HG03521 (cell line): ENCODE data around the gene PEX16.

Experiments
- ATAC-seq: cut with Tn5 transposase; IDR thresholded peaks from one replicate; pipeline ENCODE4 v1.9.1; 2021; ENCODE audit warnings: mild to moderate bottlenecking, moderate library complexity; ENCODE audit not compliant: unreplicated experiment

PEX16 gene

GRCh38 chr11:45931739-45932138 lies 14.1 kb upstream of the PEX16 start:
- ATAC-seq, result no peak

- ATAC-seq, result no peak
These were observed 13.4 kb upstream of the PEX16 start for GRCh38 chr11:45930951-45931570.

GRCh38 chr11:45930031-45930794 lies 12.5 kb upstream of the PEX16 start:
- ATAC-seq, result peak; percentile 85

DNA sequence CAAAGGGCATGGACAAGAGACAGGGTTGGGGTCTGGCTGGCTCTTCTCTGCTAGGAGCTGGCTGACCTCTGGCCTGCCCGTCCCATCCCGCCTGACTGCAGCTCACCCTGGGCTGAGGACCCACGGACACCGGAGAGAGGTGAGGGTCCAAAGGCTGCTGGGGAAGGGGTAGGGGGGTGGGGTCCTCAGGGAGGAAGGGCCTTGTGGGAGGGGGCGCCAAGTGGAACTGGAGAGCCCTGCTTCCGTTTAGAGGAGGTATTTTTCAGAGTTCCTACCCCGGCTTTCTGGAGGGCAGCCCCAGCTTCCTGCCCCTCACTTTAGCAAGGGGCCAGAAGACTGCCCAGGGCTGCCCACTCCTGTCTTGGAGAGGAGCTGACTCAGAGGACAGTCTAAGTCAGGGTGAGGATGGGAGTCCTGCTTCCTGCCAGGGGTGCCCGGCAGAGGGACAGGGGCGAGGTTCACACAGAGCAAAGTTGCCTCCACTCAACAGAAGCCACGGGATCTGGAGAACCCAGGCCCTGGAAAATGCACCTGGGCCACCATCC lies 11.9 kb upstream of the PEX16 start:
- ATAC-seq, result no peak

DNA sequence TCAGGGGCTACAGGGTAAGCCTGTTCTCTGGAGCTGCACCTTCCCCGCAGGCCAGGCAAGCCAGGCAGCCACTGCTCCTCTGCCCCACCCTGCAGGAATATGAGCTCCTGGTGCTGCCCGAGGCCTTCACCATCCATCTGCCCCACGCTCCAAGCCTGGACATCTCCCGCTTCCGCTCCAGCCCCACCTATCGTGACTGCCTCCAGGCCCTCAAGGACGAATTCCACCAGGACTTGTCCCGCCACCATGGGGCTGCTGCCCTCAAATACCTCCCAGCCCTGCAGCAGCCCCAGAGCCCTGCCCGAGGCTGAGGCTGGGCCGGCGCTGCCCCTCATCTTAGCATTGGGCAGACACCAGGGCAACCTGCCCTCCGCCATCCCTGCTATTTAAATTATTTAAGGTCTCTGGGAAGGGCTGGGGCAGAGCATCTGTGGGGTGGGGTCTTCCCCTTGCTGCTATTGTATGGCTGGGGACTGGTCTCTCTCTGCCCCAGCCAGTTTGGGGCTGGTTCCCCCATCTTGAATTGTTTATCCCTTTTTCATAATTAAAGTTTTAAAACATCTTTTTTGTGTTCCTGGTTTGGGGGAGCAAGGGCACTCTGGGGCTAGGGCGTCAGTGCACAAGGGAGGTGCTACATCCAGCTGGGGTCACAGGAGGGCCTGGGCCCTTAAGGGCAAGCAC lies 11.0 kb upstream of the PEX16 start:
- no peak for ATAC-seq

GRCh38 chr11:45927684-45928413 lies 10.2 kb upstream of the PEX16 start:
- ATAC-seq, result no peak

GRCh38 chr11:45927332-45927683 lies 9.6 kb upstream of the PEX16 start:
- no peak for ATAC-seq

GRCh38 chr11:45926536-45927331 lies 9.1 kb upstream of the PEX16 start:
- ATAC-seq, result no peak

GRCh38 chr11:45926001-45926401 lies 8.3 kb upstream of the PEX16 start:
- ATAC-seq, result no peak

DNA sequence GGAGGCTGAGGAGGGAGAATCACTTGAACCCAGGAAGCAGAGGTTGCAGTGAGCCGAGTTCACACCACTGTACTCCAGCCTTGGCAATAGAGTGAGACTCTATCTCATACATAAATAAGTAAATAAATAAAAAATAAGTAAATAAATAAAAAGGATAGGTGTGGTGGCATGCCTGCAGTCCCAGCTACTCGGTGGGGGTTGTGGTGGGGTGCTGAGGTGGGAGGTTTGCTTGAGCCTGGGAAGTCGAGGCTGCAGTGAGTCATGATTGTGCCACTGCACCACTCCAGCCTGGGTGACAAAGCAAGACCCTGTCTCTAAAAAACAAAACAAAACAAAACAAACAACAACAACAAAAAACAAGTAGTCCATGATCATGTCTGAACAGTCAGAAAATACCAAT lies 7.9 kb upstream of the PEX16 start:
- no peak for ATAC-seq

GRCh38 chr11:45924927-45925326 lies 7.2 kb upstream of the PEX16 start:
- no peak for ATAC-seq

DNA sequence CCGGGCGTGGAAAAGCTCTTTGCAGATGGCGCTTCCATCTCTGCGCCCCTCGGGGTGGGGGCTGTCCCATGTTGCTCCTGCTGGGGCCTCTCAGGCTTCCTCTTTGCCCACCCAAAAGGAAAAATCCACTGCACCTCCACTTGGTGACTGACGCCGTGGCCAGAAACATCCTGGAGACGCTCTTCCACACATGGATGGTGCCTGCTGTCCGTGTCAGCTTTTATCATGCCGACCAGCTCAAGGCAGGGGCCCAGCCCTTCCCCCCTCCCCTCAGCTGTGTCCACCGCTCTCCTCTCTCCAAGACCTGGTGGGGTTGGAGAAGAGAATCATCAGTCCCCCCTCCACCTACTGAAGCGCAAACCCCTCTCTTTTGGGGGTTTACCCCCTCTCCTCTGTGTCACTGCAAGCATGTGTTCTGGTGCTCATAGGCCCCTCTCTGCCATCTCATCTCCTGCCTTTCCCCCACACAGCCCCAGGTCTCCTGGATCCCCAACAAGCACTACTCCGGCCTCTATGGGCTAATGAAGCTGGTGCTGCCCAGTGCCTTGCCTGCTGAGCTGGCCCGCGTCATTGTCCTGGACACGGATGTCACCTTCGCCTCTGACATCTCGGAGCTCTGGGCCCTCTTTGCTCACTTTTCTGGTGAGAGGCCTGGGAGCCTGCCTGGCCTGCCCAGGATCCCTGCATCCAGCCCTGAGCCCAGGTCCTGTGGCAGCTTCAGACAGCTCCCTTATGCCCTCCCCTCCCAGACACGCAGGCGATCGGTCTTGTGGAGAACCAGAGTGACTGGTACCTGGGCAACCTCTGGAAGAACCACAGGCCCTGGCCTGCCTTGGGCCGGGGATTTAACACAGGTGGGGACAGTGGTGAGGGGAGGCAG lies 6.6 kb upstream of the PEX16 start:
- no peak for ATAC-seq

- ATAC-seq, result no peak
These were observed 4.9 kb upstream of the PEX16 start, which contains the start of gene LARGE2 for GRCh38 chr11:45922425-45923082. LARGE2 (plus strand) TSS chr11:45922656; CDS start chr11:45922883, 227 bp downstream.

- ATAC-seq, result no peak
These were observed 4.1 kb upstream of the PEX16 start for GRCh38 chr11:45921561-45922424.

DNA sequence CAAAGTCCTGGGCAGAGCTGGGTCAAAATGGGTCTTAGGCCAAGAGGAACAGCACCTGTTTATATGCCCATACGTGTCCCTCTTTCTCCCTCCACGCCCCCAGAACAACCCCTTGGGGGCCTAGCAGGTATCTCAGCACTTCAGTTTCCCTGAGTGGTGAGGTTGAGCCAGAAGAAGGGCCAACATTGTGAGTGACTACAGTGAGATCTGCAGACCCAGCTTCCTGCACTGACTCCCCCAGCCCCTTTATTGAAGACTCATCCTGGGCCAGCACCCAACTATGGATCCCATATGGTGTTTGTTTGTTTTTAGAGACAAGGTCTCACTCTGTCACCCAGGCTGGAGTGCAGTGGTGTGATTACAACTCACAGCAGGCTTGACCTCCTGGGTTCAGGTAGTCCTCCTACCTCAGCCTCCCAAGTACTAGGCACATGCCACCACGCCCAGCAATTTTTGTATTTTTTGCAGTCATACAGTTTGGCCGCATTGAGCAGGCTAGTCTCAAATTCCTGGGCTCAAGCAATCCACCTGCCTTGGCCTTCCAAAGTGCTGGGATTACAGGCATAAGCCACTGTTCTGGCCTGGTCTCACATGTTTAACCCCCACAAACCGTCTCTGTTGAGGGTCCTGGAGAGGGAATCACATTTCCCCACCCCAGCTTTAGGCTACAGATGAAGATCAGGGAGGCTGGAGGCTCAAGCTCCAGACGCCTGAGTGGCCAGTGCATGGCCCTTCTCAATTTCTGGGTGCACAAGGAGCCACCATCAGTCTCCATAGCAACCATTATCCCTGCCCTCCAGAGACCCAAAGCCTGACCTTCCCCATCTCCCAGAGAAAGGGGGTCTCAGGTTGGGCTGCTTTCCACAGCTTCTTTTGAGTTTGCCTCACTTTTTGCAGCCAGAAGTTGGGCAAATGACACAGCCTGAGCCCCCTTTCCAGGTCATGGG lies 3.1 kb upstream of the PEX16 start:
- ATAC-seq, result no peak

DNA sequence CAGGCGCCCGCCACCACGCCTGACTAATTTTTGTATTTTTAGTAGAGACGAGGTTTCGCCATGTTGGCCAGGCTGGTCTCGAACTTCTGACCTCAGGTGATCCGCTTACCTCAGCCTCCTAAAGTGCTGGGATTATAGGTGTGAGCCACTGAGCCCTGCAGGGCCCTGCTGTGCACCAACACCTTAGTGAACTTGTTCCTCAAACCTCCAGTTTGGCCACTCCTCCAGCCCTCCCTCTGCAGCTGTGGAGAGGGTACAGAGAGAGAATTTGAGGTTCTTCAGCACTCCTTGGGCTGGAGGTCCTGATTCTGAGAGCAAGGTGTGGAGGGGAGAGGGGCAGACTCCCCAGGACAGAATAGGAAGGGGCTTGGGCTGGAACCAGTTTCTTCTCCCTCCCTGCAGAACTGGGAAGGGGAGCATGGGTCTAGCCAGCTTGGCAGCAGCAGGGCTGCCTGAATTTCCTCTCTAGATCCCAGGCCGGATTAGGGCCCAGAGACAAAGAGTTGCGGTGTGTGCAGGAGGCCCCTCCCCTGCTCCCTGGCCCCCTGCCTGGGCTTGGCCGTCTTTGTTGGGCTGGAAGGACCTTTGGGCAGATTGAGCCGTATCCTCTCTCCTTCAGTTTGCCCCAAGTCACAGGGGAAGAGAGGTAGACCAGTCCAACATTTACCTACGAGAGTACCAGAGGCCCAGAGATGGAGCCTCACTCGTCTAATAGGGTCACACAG lies 2.3 kb upstream of the PEX16 start:
- no peak for ATAC-seq
